ENCODE results near the gene UCN3. TPM values are rescaled to one million over a fixed set of nuclear protein-coding genes. Genes with fewer than 3 reads are reported as not detected.

The UCN3 gene
- total RNA-seq, 1 donor from 2014 or later = 1.2 TPM

DNA sequence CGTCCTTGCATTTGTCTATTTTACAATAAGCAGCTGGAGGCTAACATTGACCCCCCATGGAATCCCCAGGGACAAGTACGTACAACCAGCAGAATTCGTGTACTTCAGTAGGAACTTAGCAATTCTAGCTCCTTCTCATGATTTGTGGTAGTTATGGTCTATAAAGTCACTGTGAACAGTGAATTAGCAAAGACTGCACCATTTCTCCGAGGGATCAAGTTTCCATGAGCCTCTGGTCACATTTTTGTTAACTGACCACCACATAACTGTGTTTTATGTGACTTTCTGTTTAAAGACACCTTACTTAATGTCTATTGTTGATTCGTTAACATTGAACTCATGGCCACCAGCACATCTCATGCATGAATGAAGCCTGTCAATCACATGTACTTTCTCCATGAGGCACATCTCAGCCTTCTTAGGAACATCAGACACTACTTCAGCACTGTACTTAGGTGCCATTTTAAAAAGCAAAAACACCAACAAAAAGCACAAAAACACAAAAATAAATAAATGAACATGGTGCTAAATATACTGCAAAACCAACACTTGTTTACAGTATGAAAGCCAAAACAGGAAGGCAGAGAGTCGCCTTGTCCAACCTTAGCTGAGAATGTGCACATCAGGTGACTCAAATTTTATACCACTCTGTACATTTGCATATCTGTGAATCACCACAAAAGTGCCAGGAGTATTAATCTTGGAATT is 9.0 kb upstream of the UCN3 start:
- no peaks in the 10 kb centered on the region for H3K4me1 Mint-ChIP-seq (ENCODE audit: unreplicated experiment)

GRCh38 chr10:5356302-5356763 is 8.4 kb upstream of the UCN3 start:
- H3K27ac Mint-ChIP-seq = no peak overlapping the region
- DNase-seq (ENCODE audit: extremely low spot score, unreplicated experiment) = no peak
- peaks cover 1% of the 10 kb centered on the region for H3K27me3 Mint-ChIP-seq
- no peaks in the 10 kb centered on the region for H3K36me3 Mint-ChIP-seq
- H3K9me3 Mint-ChIP-seq = no peaks in the 10 kb centered on the region
- no peaks in the 10 kb centered on the region for H3K4me1 Mint-ChIP-seq (ENCODE audit: unreplicated experiment)
- H3K4me3 Mint-ChIP-seq = no peak overlapping the region
- TF ChIP-seq CTCF (conservative IDR thresholded peaks at IDR 0.05) = no peak

More for the DNA sequence above, 9.0 kb upstream of the UCN3 start:
- Mint-ChIP-seq H3K27me3 (no peaks in the 10 kb centered on the region), H3K36me3 (no peaks in the 10 kb centered on the region), H3K27ac (no peak overlapping the region), H3K4me3 (no peak overlapping the region), H3K9me3 (no peaks in the 10 kb centered on the region)
- TF ChIP-seq CTCF (conservative IDR thresholded peaks at IDR 0.05) = no peak
- DNase-seq (ENCODE audit: extremely low spot score, unreplicated experiment) = no peak

DNA sequence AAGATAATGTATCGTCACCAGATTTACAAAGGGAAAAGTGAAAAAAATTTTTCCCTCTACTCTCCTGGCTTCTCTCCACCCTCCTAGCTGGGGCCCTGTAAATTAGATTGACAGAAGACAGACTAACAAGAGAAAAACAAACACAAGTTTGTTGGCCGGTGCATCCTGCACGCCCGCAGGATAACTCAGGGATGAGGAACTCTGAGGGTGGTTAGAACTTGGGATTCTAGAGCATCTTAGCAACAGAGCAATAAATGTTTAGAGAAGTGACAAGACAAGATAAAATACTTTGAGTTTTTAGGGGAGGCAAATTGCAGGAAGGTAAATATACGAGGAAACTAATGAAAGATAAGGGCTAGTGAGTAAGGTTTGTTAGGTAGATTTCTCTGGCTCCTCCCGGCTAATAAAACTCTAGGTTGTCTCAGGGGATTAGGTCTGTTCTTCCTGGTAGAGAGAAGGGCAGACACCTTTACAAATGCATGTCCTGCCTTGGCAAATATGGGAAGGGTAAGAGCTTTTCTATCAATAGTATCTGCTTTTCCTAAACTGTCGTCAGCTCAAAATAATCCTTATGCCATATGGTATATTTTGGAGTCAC is 4.3 kb upstream of the UCN3 start:
- Mint-ChIP-seq H3K27me3 (peaks cover 17% of the 10 kb centered on the region), H3K27ac (no peak overlapping the region), H3K36me3 (no peaks in the 10 kb centered on the region), H3K4me1 (ENCODE audit: unreplicated experiment) (no peaks in the 10 kb centered on the region), H3K9me3 (no peaks in the 10 kb centered on the region), H3K4me3 (no peak overlapping the region)
- DNase-seq (ENCODE audit: extremely low spot score, unreplicated experiment) = no peak
- TF ChIP-seq CTCF (conservative IDR thresholded peaks at IDR 0.05) = no peak

DNA sequence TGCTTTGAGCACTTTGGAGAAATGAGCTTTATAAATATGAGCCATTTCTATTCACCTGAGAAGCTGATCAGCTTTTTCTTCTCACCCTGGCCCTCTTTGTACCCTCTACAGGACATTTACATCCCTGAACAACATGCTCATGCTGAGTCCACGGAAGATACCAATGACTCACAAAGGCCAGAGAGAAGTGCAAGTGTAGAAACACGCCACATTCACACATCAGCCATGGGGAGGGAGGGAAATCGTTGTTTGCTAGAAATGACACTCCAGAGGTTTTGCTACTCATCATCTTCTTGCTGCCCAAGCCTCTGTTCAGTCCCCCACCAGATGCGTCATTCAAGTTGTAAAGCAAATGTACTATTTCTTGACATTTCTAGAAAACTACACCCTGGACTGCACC is 2.8 kb upstream of the UCN3 start:
- DNase-seq (ENCODE audit: extremely low spot score, unreplicated experiment) = no peak
- Mint-ChIP-seq H3K4me1 (ENCODE audit: unreplicated experiment) (no peaks in the 10 kb centered on the region), H3K9me3 (no peaks in the 10 kb centered on the region), H3K27me3 (peaks cover 30% of the 10 kb centered on the region), H3K4me3 (no peak overlapping the region), H3K27ac (no peak overlapping the region), H3K36me3 (no peaks in the 10 kb centered on the region)
- TF ChIP-seq CTCF (conservative IDR thresholded peaks at IDR 0.05) = no peak

DNA sequence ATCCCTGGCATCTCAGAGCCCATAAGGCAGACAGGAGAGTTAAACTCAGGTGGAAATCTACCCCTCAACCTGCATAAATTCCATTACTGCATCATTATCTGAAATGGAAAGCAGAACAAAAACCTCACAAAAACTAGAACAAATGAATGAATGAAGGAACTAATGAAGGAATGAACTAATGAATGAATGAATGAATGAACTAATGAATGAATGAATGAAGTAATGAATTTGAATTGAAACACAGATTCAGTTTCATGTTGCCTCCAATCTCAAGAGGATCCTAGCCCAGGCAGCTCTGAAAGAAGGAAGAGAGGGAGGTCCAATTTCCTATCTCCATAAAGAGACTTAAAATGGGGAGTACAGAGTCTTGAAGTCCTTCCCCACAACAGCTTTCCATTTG is 1.9 kb upstream of the UCN3 start:
- Mint-ChIP-seq H3K36me3 (no peaks in the 10 kb centered on the region), H3K27me3 (peaks cover 30% of the 10 kb centered on the region), H3K9me3 (no peaks in the 10 kb centered on the region), H3K27ac (no peak overlapping the region), H3K4me3 (no peak overlapping the region), H3K4me1 (ENCODE audit: unreplicated experiment) (no peaks in the 10 kb centered on the region)
- no peak for TF ChIP-seq CTCF (conservative IDR thresholded peaks at IDR 0.05)
- DNase-seq (ENCODE audit: extremely low spot score, unreplicated experiment) = no peak

Measured in type B pancreatic cell (in vitro differentiated cells).